Ishikawa (cell line): ENCODE measurements around the gene POLN.
A peak's percentile ranks its signal among the peaks of the same experiment; 100 is the strongest.

Experiments used
- CEBPB ChIP-seq: IDR thresholded peaks from 2 replicates; pipeline ENCODE4 v1.6.1; 2012
- CREB1 ChIP-seq: IDR thresholded peaks from 2 replicates; pipeline ENCODE4 v1.6.1; 2012; ENCODE audit warnings: low read depth
- EGR1 ChIP-seq: IDR thresholded peaks from 2 replicates; pipeline ENCODE4 v1.6.1; 2012
- EP300 ChIP-seq: IDR thresholded peaks from 2 replicates; pipeline ENCODE4 v1.6.1; 2012; ENCODE audit warnings: borderline replicate concordance
- FOXM1 ChIP-seq: IDR thresholded peaks from 2 replicates; pipeline ENCODE4 v1.6.1; 2012; ENCODE audit warnings: low read depth, borderline replicate concordance
- NFIC ChIP-seq: IDR thresholded peaks from 2 replicates; pipeline ENCODE4 v1.6.1; 2012
- RAD21 ChIP-seq: IDR thresholded peaks from 2 replicates; pipeline ENCODE4 v1.6.1; 2012; ENCODE audit warnings: low read depth
- TAF1 ChIP-seq: IDR thresholded peaks from 2 replicates; pipeline ENCODE4 v1.6.1; 2012; ENCODE audit warnings: low read depth, mild to moderate bottlenecking
- TCF12 ChIP-seq: IDR thresholded peaks from 2 replicates; pipeline ENCODE4 v1.6.1; 2012; ENCODE audit warnings: low read depth
- TEAD4 ChIP-seq: IDR thresholded peaks from 2 replicates; pipeline ENCODE4 v1.6.1; 2012
- YY1 ChIP-seq: IDR thresholded peaks from 2 replicates; pipeline ENCODE4 v1.6.1; 2012; ENCODE audit warnings: low read depth
- ZBTB7A ChIP-seq: IDR thresholded peaks from 2 replicates; pipeline ENCODE4 v1.6.1; 2012; ENCODE audit warnings: low read depth
- TF ChIP-seq, protein P1 (sequence below): IDR thresholded peaks from 2 replicates; pipeline ENCODE4 v1.6.1; 2012
- TF ChIP-seq, protein P2 (sequence below): IDR thresholded peaks from 2 replicates; pipeline ENCODE4 v1.6.1; 2012
- TF ChIP-seq, protein P3 (sequence below): IDR thresholded peaks from 2 replicates; pipeline ENCODE4 v1.6.1; 2012; ENCODE audit warnings: low read depth, mild to moderate bottlenecking

POLN gene

DNA sequence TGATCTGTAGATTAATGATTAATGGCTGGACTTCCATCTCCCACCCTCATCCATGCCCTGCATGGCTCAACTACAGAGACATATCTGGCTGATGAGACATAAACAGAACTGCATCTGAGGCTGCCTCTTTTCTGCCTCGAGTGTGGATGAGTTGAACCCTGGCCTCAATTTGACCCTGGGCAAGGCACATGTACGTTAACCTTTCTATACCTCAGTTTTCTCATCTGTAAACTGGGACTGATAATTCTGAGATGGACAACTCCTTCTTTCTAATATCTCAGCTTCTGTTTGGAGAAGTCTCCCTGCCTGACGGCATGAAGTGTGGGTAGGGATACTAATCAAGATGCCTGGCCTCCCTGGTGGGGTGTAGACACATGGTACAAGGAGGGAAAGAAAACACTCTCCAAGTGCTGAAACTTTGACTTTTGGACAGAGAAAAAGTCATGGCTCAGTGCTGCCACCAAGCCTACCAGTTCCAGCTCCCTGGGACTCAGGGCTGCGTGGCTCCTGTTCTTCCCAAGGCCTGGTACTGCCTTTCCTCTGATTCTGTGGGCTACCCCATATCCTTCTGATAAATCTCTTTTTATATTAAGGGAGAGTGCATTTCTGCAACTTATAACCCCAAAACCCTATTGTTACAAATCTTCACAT is 64.4 kb downstream of the POLN start:
- TF ChIP-seq, protein P1, sequence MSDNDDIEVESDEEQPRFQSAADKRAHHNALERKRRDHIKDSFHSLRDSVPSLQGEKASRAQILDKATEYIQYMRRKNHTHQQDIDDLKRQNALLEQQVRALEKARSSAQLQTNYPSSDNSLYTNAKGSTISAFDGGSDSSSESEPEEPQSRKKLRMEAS = no peak
- TF ChIP-seq TAF1 = no peak
- no peak for TF ChIP-seq CEBPB
- TF ChIP-seq FOXM1 = no peak
- TF ChIP-seq CREB1 = no peak
- no peak for TF ChIP-seq TCF12
- TF ChIP-seq YY1 = no peak
- TF ChIP-seq EGR1 = no peak
- peak; percentile 30; the same call in 1 of the 2 replicates for TF ChIP-seq RAD21
- TF ChIP-seq NFIC = no peak
- TF ChIP-seq, protein P2, sequence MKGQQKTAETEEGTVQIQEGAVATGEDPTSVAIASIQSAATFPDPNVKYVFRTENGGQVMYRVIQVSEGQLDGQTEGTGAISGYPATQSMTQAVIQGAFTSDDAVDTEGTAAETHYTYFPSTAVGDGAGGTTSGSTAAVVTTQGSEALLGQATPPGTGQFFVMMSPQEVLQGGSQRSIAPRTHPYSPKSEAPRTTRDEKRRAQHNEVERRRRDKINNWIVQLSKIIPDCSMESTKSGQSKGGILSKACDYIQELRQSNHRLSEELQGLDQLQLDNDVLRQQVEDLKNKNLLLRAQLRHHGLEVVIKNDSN = no peak
- TF ChIP-seq, protein P3, sequence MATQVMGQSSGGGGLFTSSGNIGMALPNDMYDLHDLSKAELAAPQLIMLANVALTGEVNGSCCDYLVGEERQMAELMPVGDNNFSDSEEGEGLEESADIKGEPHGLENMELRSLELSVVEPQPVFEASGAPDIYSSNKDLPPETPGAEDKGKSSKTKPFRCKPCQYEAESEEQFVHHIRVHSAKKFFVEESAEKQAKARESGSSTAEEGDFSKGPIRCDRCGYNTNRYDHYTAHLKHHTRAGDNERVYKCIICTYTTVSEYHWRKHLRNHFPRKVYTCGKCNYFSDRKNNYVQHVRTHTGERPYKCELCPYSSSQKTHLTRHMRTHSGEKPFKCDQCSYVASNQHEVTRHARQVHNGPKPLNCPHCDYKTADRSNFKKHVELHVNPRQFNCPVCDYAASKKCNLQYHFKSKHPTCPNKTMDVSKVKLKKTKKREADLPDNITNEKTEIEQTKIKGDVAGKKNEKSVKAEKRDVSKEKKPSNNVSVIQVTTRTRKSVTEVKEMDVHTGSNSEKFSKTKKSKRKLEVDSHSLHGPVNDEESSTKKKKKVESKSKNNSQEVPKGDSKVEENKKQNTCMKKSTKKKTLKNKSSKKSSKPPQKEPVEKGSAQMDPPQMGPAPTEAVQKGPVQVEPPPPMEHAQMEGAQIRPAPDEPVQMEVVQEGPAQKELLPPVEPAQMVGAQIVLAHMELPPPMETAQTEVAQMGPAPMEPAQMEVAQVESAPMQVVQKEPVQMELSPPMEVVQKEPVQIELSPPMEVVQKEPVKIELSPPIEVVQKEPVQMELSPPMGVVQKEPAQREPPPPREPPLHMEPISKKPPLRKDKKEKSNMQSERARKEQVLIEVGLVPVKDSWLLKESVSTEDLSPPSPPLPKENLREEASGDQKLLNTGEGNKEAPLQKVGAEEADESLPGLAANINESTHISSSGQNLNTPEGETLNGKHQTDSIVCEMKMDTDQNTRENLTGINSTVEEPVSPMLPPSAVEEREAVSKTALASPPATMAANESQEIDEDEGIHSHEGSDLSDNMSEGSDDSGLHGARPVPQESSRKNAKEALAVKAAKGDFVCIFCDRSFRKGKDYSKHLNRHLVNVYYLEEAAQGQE = peak; percentile 62
- no peak for TF ChIP-seq EP300
- no peak for TF ChIP-seq ZBTB7A
- TF ChIP-seq TEAD4 = no peak

DNA sequence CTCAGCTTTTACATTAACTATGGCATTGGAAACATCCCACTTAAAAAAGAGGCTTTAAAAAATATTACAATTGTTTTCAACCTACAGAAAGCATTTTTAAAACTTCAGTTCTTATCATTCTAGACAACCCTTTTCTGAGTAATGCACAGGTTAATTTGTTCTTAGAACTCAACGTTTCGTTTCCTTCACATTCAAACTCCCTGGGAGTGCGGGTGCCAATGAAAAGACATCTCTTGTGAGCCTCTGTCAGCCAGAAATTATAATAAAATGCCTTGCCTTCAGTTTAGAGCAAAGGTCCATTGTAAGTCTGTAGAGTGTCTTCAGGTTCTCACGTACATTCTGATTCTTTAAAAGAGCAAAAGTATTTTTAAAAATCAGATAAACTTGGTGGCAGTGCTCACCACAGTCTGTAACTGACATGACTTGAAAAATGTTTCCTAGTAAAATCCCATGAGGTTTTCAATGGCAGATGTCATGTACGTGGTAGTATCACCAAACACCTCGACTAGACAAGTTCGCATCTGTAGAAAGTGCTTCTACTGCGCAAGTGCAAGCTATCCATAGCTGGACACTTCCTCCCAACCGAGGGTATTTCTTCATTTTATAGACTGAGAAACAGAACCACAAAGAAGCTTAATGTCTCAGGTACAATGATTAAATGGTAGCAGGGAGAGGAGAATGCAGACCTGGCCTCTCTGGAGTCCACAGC is 65.8 kb downstream of the POLN start:
- TF ChIP-seq, protein P2 = no peak
- TF ChIP-seq CEBPB (no peak), YY1 (no peak), CREB1 (no peak), TEAD4 (no peak), TAF1 (no peak), FOXM1 (no peak), ZBTB7A (no peak), NFIC (no peak), EP300 (no peak)
- TF ChIP-seq, protein P3 = no peak
- TF ChIP-seq, protein P1 = no peak

DNA sequence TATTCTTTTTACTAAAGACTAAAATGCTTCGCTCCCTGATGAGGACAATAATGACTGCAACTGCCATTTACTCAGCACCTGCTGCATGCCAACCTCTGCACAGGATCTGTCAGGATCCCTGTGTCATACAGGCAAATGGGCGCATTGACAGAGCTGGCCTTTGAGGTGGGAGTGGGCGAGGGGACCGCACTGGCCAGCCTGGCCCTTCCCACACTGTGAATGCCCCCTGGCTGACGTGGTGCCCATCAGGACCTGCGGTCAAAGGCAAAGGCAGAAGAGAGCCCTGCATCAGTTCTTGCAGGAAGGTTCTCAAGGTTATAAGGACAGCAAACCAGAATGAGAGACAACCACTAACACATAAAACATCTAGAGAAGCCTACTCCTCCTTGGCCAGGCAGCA is 67.9 kb downstream of the POLN start:
- TF ChIP-seq YY1 = no peak
- no peak for TF ChIP-seq TCF12
- no peak for TF ChIP-seq RAD21
- TF ChIP-seq EGR1 = no peak
- TF ChIP-seq, protein P3 = no peak
- no peak for TF ChIP-seq TAF1
- TF ChIP-seq CEBPB = no peak
- TF ChIP-seq TEAD4 = no peak
- TF ChIP-seq, protein P1 = no peak
- no peak for TF ChIP-seq NFIC

DNA sequence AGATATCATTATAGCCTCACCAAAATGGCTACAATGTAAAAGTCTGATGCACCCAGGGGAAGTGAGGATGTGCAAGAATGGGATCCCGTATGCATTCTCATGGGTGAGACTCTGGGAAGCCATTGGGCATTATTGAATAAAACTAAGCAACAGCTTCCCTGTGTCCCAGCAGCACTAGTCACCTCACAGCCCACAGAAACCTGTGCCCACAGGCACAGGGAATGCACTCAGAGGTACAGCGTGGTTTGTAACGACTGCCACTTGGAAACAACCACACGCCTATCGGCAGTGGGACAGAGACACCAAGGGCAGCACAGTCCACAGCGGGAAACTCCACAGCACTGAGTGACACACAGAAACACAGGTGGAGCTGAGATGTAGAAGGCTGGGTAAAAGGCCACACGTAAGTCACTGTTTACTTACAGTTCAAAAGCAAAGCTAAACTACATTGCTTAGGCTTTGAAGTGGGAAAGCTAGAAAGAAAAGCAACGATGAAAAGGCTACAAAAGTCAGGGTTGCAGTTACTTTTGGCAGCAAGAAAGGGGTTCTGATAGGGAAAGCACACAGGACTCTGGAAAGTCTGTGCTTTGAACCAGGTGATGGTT is 69.2 kb downstream of the POLN start:
- TF ChIP-seq, protein P2 = no peak
- TF ChIP-seq EGR1 = no peak
- TF ChIP-seq NFIC = no peak
- TF ChIP-seq TAF1 = no peak
